HEK293T (cell line): ENCODE data around the gene IL1RAPL1.

Source experiments
- CTCF ChIA-PET: fragments of 350-600 bp; formaldehyde crosslinking; extraction: SDS; loops from one replicate; lab custom pipeline; 2021; ENCODE audit warnings: antibody characterized with exemption, inconsistent platforms; lab: Yijun Ruan, JAX
- POLR2A ChIA-PET: fragments of 350-600 bp; formaldehyde crosslinking; extraction: SDS; loops from one replicate; lab custom pipeline; 2020; ENCODE audit warnings: antibody characterized with exemption, inconsistent platforms; lab: Yijun Ruan, JAX
- DNase-seq: peaks from one replicate; pipeline ENCODE4 v3.0.0; 2012; ENCODE audit warnings: mixed read lengths; ENCODE audit errors: extremely low spot score
- ARNT ChIP-seq: fragments of 450-650 bp; IDR thresholded peaks from 2 replicates; pipeline ENCODE4 v1.6.1; 2017; ENCODE audit warnings: mild to moderate bottlenecking
- BHLHE40 ChIP-seq: fragments of 450-650 bp; IDR thresholded peaks from 2 replicates; pipeline ENCODE4 v1.6.1; 2016; ENCODE audit warnings: mild to moderate bottlenecking, moderate library complexity, borderline replicate concordance
- CTBP1 ChIP-seq: fragments of 450-650 bp; IDR thresholded peaks from 2 replicates; pipeline ENCODE4 v1.6.1; 2016; ENCODE audit warnings: borderline replicate concordance
- ELF4 ChIP-seq: fragments of 450-650 bp; IDR thresholded peaks from 2 replicates; pipeline ENCODE4 v1.6.1; 2017; ENCODE audit warnings: antibody characterized with exemption
- FOXA1 ChIP-seq: fragments of 450-650 bp; IDR thresholded peaks from 2 replicates; pipeline ENCODE4 v1.6.1; 2016; ENCODE audit warnings: mild to moderate bottlenecking
- FOXK2 ChIP-seq: fragments of 450-650 bp; IDR thresholded peaks from 2 replicates; pipeline ENCODE4 v1.6.1; 2016; ENCODE audit warnings: mild to moderate bottlenecking
- FOXM1 ChIP-seq: fragments of 450-650 bp; IDR thresholded peaks from 2 replicates; pipeline ENCODE4 v1.6.1; 2017; ENCODE audit warnings: mild to moderate bottlenecking, borderline replicate concordance
- HDGF ChIP-seq: fragments of 450-650 bp; IDR thresholded peaks from 2 replicates; pipeline ENCODE4 v1.6.1; 2017; ENCODE audit warnings: antibody characterized with exemption, borderline replicate concordance
- L3MBTL2 ChIP-seq: fragments of 450-650 bp; conservative IDR thresholded peaks from 2 replicates; pipeline ENCODE4 v1.6.1; 2016; ENCODE audit warnings: mild to moderate bottlenecking
- LEF1 ChIP-seq: fragments of 450-650 bp; IDR thresholded peaks from 2 replicates; pipeline ENCODE4 v1.6.1; 2017; ENCODE audit warnings: mild to moderate bottlenecking, borderline replicate concordance
- NFRKB ChIP-seq: fragments of 450-650 bp; IDR thresholded peaks from 2 replicates; pipeline ENCODE4 v1.6.1; 2016; ENCODE audit warnings: mild to moderate bottlenecking, moderate library complexity
- SP1 ChIP-seq: fragments of 450-650 bp; IDR thresholded peaks from 2 replicates; pipeline ENCODE4 v1.6.1; 2017
- SUZ12 ChIP-seq: fragments of 450-650 bp; IDR thresholded peaks from 2 replicates; pipeline ENCODE4 v1.6.1; 2016; ENCODE audit warnings: mild to moderate bottlenecking
- TARDBP ChIP-seq: fragments of 450-650 bp; IDR thresholded peaks from 2 replicates; pipeline ENCODE4 v1.6.1; 2016
- ZNF384 ChIP-seq: fragments of 450-650 bp; IDR thresholded peaks from 2 replicates; pipeline ENCODE4 v1.6.1; 2016
- TF ChIP-seq, protein P1 (sequence below): fragments of 450-650 bp; IDR thresholded peaks from 2 replicates; pipeline ENCODE4 v1.6.1; 2016

IL1RAPL1 gene

DNA sequence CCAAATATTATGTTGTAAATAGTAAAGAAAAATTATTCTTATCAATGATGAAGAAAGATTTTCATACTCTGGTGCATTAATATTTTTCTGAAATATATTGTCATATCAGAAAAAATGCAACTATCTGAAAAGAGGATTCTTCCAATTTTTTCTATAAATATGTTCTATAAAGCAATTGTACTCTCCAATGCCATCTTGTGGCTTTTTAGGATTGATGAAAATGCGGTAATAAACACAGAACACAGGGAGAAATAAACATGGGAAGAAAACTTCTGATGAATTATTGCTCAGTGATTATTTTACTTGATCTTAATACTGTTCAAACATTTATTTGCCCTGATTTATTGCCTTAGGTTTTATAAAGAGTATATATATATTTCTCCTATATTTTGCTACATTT is 215.4 kb downstream of the IL1RAPL1 start:
- ChIA-PET POLR2A (no interaction called here), CTCF (no interaction called here)
- TF ChIP-seq LEF1 (no peak), FOXM1 (no peak), SP1 (no peak)
- no peak for DNase-seq

DNA sequence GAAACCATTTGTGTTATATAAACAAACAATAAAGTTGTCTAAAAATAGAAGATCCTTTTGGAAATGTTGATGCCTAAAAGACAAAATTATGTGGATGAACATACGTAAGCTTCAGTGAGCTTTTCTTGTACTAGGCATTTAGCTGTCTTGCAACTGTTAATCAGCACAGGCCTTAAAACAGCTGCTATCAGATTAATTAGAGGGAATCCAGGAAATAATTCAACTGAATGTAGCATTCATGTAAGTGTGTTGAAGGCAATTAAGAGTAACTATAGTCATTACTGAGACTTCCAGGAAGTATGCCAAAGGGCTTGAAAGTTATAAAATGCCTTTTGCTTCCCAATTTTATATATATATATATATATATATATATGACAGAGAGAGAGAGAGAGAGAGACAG is 248.7 kb downstream of the IL1RAPL1 start:
- no peak for DNase-seq
- TF ChIP-seq ELF4, result no peak
- TF ChIP-seq CTBP1, result no peak
- no peak for TF ChIP-seq L3MBTL2
- no peak for TF ChIP-seq LEF1
- TF ChIP-seq, protein P1, sequence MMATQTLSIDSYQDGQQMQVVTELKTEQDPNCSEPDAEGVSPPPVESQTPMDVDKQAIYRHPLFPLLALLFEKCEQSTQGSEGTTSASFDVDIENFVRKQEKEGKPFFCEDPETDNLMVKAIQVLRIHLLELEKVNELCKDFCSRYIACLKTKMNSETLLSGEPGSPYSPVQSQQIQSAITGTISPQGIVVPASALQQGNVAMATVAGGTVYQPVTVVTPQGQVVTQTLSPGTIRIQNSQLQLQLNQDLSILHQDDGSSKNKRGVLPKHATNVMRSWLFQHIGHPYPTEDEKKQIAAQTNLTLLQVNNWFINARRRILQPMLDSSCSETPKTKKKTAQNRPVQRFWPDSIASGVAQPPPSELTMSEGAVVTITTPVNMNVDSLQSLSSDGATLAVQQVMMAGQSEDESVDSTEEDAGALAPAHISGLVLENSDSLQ, result no peak
- TF ChIP-seq FOXA1, result no peak
- no peak for TF ChIP-seq FOXM1
- TF ChIP-seq ZNF384, result no peak
- TF ChIP-seq NFRKB, result no peak
- TF ChIP-seq ARNT, result no peak
- no peak for TF ChIP-seq HDGF
- ChIA-PET POLR2A (no interaction called here), CTCF (no interaction called here)

DNA sequence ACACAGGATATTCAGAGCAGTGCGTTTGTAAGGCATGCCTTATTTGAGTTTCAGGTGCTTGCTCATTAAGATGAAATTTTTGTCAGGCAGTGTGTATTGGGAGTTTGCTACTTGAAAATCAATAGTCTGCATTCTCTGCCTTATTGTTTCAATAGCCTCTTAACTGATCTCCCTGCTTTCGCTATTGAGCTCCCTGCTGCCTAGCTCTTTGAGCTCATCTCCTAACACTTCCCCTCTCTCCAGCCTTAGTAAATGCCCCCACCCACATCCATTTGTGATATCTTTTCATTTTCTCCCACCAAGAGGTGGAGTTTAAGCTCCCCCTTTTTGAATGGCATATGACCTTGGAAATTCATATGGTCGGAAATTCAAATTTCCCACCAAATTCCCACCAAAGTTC is 256.6 kb downstream of the IL1RAPL1 start:
- CTCF ChIA-PET, result no interaction called here
- TF ChIP-seq ARNT (no peak), ELF4 (no peak), FOXK2 (no peak), LEF1 (no peak), FOXM1 (no peak), CTBP1 (no peak), NFRKB (no peak), L3MBTL2 (no peak), SP1 (no peak), HDGF (no peak), FOXA1 (no peak), TARDBP (no peak), BHLHE40 (no peak), ZNF384 (no peak)
- TF ChIP-seq, protein P1, result no peak
- POLR2A ChIA-PET, result no interaction called here
- DNase-seq, result no peak

DNA sequence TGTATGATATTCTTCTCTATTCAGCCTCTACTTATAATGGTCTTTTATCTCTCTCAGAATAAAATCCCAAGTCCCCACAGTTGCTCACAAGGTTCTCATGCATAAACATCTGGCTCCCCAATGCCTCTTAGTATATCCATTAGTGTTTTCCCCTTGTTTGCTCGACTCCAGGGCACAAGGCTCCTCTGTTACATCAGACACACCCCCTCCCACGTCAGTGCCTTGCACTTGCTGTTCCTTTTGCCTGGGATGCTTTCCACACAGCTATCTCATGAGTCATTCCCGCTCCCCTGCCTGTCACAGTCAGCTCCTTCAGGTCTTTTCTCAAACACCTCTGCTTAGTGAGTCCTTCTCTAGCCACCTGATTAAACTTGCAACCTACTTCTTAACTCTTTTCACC is 260.2 kb downstream of the IL1RAPL1 start:
- TF ChIP-seq NFRKB (no peak), ELF4 (no peak), TARDBP (no peak), L3MBTL2 (no peak), BHLHE40 (no peak), ZNF384 (no peak), ARNT (no peak), CTBP1 (no peak), LEF1 (no peak), SUZ12 (no peak), SP1 (no peak), FOXM1 (no peak), FOXK2 (no peak)
- TF ChIP-seq, protein P1, result no peak
- DNase-seq, result no peak
- CTCF ChIA-PET, result no interaction called here
- POLR2A ChIA-PET, result no interaction called here

DNA sequence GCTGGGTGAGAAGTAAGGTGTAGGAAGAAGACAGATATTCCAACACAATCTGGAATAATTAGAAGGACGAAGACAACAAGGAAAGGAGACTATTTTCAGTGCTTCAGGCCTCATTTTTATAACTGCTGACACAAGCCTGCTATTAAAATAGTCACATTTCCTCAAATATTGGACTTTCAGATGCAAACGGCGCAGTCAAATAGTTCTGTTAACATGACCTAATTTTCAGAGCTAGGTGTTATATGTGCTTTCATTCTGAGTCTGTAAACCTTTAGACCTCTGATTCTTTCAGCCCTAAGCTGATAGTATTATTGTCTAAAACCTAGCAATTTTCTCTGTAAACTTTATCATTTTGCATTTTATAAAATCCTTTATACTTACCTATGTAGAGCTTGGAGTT is 261.5 kb downstream of the IL1RAPL1 start:
- no peak for DNase-seq
- POLR2A ChIA-PET, result no interaction called here
- no peak for TF ChIP-seq NFRKB
- CTCF ChIA-PET, result no interaction called here

DNA sequence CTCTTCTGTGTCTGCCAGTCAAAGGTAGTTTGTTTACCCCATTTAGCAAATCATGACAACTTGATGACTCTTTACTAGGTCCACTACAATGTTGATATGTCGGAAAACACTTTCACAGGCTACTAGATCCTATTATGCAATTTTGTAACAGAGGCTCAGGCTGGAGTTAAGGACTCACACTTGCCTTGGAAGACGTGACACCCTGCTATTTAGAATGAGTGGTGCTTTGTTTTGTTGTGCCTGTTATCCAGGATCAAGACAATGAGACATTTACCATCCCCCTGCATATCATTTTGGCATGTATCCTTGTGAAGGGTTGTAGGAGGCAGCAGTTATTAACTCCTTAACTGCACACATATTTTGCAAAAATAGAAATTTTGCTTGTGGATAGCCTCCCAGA is 263.7 kb downstream of the IL1RAPL1 start:
- TF ChIP-seq, protein P1, result no peak
- TF ChIP-seq ELF4, result no peak
- no peak for TF ChIP-seq FOXK2
- TF ChIP-seq FOXA1, result no peak
- no peak for TF ChIP-seq LEF1
- TF ChIP-seq BHLHE40, result no peak
- TF ChIP-seq FOXM1, result no peak
- TF ChIP-seq TARDBP, result no peak
- POLR2A ChIA-PET, result no interaction called here
- CTCF ChIA-PET, result no interaction called here
- no peak for DNase-seq

DNA sequence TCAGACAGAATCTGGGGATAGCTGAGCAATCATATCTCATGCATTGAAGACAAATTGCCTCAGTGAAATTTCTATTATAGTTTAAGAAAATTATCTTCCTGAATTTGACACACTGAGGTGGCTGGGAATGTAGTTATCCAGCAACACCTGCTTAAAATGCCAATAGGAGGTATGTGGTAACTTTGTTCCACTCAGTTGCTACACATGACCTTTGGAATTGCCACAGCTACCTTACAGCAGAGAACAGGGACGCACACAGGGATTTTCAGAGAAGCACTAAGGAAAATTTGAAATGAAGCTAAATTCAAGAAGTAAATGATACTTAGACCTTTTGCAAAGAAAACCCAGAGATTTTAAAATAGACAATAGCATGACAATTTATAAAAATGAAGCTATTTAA is 264.6 kb downstream of the IL1RAPL1 start:
- ChIA-PET POLR2A (no interaction called here), CTCF (interaction anchor here (1.0 kb wide), 1 partner anchor 13 kb away, joined by 3 read pairs; no protein-coding TSS in a partner anchor)
- no peak for DNase-seq
- TF ChIP-seq ARNT, result no peak
- TF ChIP-seq CTBP1, result no peak
